Measurements from ENCODE around the gene GATAD2A. TPM values are rescaled to one million over a fixed set of nuclear protein-coding genes. Genes with fewer than 3 reads are reported as not detected.

GATAD2A gene
- total RNA-seq, 4 donors from 2014 or later = 67.8 to 99.9 (median 79.8) TPM

DNA sequence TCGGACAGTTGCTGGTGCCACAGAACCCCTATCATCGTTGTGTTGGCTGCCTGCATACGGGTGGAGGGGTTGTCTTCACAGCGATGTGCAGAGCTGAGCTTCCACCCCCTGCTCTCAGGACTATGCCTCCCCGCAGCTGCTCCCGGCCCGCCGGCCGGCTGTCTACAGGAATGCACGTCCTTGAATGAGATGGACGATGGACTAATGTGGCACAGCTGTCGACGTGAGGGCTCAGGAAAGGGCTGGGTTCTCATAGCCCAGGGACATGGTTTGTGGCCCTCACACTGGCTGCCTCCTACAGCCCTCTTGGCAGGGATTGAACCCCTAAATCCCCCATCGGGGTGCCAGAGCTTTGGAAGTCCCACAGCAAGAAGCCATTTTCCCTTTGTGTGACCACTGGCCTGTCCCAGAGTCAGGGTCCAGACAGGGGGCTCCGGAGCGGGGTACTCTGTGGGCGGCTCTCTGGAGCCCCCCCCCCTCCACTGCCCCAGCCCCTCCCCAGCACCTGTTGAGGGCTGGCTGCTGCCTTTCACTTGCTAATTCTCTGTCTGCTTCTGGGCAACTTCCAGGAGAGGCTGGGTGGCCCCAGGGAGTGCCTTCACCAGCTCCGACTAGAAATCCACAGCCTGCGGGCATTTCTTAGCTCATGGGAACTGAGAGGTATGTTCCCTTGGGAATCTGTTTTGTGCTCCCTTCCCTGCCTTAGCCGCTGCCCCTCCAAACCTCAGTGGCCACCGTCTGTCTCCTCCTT lies 69.7 kb downstream of the GATAD2A start:
- Histone ChIP-seq H3K4me3 (no peak overlapping the region), H3K4me1 (peaks cover 0 to 21% (median 0%) of the 10 kb centered on the region in 4 donors)
- TF ChIP-seq CTCF (IDR thresholded peaks at IDR 0.05) (no peak), POLR2A (IDR thresholded peaks at IDR 0.05) (no peak)

DNA sequence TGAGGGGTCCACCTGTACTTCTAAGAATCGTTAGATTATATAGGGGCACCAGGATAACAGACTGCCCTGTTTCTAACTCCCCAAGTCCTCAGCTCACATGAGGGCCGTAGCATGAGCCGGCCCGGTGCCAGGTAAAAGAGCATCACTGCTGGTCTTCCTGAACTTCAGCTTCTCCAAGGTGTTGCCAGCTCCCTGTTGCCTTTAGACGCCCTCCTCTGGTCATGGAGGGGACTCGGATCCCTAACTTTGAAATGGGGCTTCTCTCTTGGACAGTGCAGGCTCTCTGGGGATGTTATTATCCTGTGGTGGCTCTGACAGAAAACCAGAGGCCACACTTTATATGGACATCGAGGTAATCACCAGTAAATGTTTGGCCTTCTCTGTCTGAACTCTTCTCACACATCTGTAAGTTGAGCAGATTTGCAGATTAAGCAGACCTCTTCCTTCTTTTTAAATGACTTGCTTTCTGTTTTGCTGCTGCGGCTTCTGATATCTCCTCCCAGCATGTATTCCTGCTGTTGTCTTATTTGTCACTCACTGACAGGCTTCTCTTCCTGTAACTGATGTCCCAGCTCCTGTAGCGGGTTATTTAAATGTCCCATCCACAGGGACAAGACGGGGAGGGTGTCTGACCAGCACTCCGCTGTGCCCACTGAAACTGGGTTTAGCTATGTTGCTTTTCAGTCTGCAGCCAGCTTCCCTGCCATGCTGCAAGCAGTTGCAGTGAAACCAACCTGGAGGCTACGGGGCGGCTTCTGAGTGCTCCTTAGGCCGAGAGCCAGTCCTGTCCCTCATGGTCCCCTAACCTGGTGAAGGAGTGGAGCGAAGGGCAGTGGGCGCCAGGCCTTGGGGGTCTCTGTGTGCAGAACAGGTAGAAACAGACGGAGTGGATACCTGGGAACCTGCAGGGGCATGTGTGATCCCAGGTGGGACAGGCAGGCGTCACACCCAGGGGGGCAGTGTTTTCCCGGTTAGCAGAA lies 70.7 kb downstream of the GATAD2A start:
- peaks cover 0 to 21% (median 0%) of the 10 kb centered on the region in 4 donors for H3K4me1 ChIP-seq
- no peak overlapping the region for H3K27ac ChIP-seq
- no peak for DNase-seq
- H3K36me3 ChIP-seq = peaks cover 0 to under 1% (median 0%) of the 10 kb centered on the region in 3 donors
- no peaks in the 10 kb centered on the region for H3K9me3 ChIP-seq
- TF ChIP-seq CTCF (IDR thresholded peaks at IDR 0.05) (peak in 3 of 6 experiments; percentile 19 to 25 (median 20)), POLR2A (IDR thresholded peaks at IDR 0.05) (no peak)
- H3K27me3 ChIP-seq = no peaks in the 10 kb centered on the region
- no peak overlapping the region for H3K4me3 ChIP-seq

More for the DNA sequence above, 69.7 kb downstream of the GATAD2A start:
- Histone ChIP-seq H3K36me3 (no peaks in the 10 kb centered on the region), H3K27ac (peak overlapping the region in 1 of 4 donors; percentile 43), H3K9me3 (no peaks in the 10 kb centered on the region), H3K27me3 (no peaks in the 10 kb centered on the region)
- DNase-seq = no peak

DNA sequence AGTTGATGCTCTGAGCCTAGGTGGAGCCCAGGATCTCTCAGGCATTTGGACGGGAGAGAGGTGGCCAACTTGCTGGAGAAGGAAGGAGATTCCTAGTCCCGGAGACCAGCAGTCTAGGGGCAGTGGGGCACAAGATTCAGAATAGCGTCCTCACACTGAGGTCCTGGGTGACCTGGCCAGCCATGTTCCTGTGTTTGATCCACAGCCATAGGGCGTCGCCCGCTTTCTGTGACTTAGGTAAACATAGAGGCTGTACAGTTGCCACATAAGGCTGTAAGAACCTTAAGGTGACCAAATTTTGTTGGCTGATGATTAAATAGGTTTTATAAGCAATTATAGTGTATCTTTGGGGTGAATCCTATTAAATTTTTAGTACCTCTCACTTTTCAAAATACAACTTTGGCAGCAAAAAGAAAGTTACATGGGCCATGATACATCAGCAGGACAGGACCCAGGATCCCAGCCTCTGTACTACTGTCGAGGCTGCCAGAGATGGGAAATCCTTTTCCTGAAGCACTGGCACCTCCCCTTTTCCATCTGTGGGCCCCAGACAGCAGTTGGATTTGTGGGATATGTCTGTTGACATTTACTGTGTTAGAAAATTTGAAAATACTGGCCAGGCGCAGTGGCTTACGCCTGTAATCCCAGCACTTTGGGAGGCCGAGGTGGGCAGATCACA lies 72.4 kb downstream of the GATAD2A start:
- TF ChIP-seq CTCF (IDR thresholded peaks at IDR 0.05) (no peak), POLR2A (IDR thresholded peaks at IDR 0.05) (no peak)
- H3K27ac ChIP-seq = no peak overlapping the region

GRCh38 chr19:19480688-19481087 lies 75.2 kb downstream of the GATAD2A start:
- Histone ChIP-seq H3K36me3 (peaks cover 0 to 22% (median 0%) of the 10 kb centered on the region in 3 donors), H3K9me3 (no peaks in the 10 kb centered on the region), H3K27ac (no peak overlapping the region), H3K27me3 (no peaks in the 10 kb centered on the region), H3K4me1 (peaks cover 0 to 12% (median 3%) of the 10 kb centered on the region in 4 donors), H3K4me3 (no peak overlapping the region)
- DNase-seq = no peak
- TF ChIP-seq CTCF (IDR thresholded peaks at IDR 0.05) = no peak
- TF ChIP-seq POLR2A (IDR thresholded peaks at IDR 0.05) = no peak

More for the DNA sequence above, 72.4 kb downstream of the GATAD2A start:
- H3K9me3 ChIP-seq = no peaks in the 10 kb centered on the region
- DNase-seq = no peak
- H3K27me3 ChIP-seq = no peaks in the 10 kb centered on the region
- peaks cover 0 to 18% (median 0%) of the 10 kb centered on the region in 4 donors for H3K4me1 ChIP-seq
- peaks cover 0 to 13% (median 0%) of the 10 kb centered on the region in 3 donors for H3K36me3 ChIP-seq
- no peak overlapping the region for H3K4me3 ChIP-seq

All from Peyer's patch (tissue), 4 donors.